GM21619 (cell line): Measurements from ENCODE around the gene SYTL1.
A peak's percentile ranks its signal among the peaks of the same experiment; 100 is the strongest.

Source experiments
- ATAC-seq: cut with Tn5 transposase; IDR thresholded peaks from one replicate; pipeline ENCODE4 v1.9.1; 2021; ENCODE audit not compliant: unreplicated experiment

SYTL1 gene

GRCh38 chr1:27318136-27318535 is 23.7 kb upstream of the SYTL1 start:
- ATAC-seq = no peak

DNA sequence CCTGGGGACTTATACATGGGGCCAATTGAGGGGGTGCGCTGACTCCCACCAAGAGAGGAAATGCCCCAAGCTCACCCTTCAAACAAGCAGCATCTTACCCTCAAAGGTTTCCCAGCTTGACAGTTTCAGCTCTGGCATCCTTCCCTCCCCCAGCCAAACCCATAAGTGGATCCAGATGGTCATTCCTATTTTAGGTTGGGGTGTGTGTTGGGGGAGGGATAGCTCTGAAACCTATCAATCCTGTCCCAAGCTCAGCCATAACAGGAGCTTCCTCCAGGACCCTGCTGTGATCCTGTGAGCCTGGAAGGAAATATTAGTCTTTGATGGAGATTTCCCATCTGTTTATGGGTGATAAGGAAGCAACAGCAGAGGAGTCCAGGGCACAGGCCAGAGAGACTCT is 23.2 kb upstream of the SYTL1 start:
- no peak for ATAC-seq

DNA sequence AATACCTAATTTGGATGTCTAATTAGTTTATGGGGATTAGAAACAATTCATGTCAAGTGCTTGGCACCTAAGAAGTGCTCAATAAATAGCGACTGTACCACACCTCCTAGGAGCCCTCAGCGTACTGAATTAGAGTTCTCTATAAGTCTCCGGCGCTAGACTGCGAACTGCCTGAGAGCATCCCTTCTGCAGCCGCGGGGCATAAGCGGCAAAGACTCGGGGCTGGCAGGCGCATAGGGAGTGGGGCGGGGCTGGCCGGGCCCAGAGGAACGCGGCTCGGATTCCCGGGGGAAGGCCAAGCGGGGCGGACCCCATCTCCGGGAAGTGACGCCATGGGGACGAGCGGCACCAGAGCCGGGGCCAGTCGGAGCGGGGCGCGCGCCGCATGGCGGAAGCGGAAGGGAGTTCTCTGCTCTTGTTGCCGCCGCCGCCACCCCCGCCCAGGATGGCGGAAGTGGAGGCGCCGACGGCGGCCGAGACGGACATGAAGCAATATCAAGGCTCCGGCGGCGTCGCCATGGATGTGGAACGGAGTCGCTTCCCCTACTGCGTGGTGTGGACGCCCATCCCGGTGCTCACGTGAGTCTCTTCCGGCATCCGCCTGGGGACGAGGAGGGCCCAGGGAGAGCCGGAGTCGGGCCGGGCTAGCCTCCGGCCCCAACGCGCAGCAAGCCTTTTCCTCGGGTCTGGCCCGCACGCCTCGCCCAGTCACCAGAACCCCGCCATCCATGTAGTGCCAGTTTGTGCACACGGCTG is 19.8 kb upstream of the SYTL1 start, which contains the start of gene TMEM222:
TMEM222 (plus strand) TSS at position 351 of the 756 bp plus-strand sequence; CDS start at position 386, 35 bp downstream.
- ATAC-seq = peak; percentile 91

GRCh38 chr1:27322569-27323240 is 19.1 kb upstream of the SYTL1 start:
- no peak for ATAC-seq

DNA sequence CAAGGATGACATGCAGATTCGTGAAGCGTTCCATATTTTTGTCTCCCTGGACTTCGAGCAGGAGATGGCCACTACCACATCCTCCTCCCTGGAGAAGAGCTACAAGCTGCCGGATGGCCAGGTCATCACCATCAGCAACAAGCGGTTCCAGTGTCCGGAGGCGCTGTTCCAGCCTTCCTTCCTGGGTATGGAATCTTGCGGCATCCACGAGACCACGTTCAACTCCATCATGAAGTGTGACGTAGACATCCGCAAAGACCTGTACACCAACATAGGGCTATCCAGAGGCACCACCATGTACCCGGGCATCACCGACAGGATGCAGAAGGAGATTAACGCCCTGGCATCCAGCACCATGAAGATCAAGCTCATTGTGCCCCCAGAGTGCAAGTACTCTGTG is 16.5 kb upstream of the SYTL1 start:
- ATAC-seq = no peak

DNA sequence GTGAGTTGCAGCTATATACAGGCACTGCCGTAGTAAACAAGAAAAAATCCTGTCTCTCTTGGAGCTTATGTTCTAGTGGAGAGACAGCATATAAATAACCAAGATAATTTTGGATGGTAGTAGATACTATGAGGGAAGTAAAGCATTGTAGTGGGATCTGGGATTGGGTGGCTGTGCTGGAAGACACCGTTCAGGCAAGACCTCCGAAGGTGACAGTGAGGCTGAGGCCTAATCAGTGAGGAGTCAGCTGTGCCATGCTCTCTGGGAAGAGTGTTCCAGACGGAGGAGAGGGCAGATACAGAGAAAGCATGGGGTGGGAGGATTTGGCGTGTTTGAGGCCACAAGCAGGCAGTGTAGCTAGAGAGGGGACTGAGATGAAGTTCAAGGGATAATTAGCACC is 13.9 kb upstream of the SYTL1 start:
- ATAC-seq = no peak

- ATAC-seq = no peak
These were observed 11.0 kb upstream of the SYTL1 start for GRCh38 chr1:27330786-27331185.

DNA sequence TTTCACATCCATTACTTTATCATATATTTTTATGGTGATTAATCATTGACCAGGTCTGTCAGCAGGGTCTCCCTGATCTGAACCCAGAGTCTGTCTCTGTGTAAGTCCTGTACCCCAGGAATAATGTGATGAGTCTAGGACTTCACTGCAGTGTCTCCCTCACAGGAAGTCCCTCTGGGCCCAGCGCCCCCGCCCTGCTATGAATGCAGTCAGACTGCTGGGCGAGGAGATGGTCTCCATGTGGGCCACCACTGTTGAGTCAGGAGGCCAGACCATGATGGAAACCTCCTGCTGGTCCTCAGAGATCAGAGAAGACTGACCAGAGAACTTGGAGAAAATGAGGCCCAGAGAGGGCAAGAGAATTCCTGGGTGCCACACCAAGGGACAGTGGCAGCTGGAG is 10.4 kb upstream of the SYTL1 start:
- ATAC-seq = no peak

DNA sequence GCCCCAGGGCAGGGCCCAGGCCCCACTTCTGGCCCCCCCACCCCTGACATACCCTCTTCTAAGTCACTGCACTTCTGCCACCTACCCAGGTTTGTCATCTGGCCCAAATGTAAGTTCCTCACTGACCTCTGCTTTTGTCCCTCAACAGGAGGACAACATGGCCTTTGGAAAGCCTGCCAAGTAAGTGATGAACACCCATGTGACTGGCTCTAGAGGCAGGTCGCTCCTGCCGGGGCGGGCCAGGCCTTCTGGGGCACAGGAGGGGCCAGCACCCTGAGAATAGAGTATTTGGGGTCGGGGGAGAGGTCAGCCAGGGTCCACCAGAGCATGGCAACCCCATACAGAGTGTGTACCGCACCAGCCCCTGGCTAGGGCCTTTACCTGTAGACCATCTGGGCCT is 9.9 kb upstream of the SYTL1 start:
- no peak for ATAC-seq

GRCh38 chr1:27332536-27333281 is 9.1 kb upstream of the SYTL1 start:
- no peak for ATAC-seq

DNA sequence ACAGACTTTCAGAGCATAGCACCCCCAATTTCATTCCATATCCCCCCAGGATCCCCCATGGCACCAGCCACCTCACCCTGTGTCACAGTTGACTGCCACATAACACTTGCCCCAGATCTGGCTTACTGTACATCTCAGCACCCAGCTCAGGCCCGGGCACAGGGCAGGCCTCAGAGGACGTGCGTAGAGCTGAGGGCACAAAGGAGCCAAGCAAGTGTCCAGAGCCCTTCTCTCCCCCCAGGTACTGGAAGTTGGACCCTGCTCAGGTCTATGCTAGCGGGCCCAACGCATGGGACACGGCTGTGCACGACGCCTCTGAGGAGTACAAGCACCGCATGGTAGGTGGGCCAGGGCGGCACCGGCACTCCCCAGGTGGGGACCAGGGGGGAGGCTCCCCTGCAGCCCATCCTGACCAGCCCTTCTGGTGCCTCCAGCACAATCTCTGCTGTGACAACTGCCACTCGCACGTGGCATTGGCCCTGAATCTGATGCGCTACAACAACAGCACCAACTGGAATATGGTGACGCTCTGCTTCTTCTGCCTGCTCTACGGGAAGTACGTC is 8.0 kb upstream of the SYTL1 start:
- no peak for ATAC-seq

DNA sequence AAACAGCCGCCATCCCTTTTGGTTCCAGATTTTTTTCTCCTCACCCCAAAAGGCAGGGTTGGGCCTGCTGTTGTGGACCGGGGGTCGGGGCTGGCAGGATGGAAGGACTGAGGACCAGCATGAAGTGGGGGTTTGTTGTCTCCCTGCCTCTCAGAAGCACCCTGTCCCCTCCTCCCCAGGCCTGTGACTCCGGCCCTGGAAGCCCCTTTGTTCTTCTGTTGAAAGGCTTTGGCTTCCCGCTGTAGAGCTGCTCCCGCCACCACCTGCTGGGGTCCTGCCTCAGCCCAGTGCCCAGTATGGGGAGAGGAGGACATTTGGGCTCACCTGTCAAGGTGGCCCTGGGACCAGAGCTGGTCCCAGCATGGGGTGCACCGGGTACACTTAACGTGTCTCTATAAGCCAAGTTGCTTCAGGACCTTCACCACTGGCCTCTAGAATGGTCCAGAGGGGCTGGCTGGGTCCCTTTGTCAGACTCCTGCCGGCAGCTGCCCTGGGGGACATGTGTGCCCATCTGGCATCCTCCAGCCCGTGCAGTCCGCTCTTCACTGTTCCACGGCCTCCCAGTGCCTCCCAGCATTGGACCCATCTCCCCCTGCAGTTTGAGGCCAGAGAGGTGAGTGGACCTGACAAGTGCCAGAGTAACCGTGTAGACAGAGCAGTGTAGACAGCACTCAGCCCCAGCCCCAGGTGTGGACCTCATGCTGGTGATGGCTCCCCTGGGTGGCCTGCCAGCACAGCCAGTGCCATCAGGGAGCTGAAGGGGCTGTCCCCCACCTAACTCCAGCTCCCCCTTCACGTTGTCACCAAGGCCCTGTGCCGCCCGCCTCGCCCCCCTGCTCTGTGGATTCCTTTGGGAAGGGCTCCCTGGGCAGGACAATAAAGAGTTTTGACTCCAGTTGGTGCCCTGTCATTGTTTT is 6.1 kb upstream of the SYTL1 start:
- ATAC-seq = no peak

GRCh38 chr1:27336756-27337155 is 5.1 kb upstream of the SYTL1 start:
- no peak for ATAC-seq

DNA sequence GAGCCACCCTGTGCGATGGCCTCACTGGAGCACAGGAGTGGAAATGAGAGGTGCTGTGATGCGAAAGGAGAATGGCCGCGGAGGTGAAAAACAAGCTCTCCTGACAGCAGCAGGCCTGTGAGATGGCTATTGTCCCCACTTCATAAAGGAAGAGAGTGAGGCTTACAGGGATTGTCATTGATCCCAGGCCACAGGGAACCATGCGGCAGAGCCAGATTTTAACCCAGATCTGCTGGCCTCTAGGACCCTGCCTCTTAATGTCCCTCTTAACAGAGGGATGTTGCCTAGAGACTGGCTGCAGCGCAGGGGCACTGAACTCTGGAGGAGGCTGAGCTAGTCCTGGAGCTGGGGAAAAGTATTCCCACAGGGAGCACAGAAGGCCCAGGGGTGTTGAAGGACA is 3.1 kb upstream of the SYTL1 start:
- ATAC-seq = no peak

- ATAC-seq = no peak
These were observed 2.6 kb upstream of the SYTL1 start for GRCh38 chr1:27339213-27339612.

GRCh38 chr1:27342391-27342777 is 562 bp downstream of the SYTL1 start:
- no peak for ATAC-seq

GRCh38 chr1:27342778-27343638 is 1.2 kb downstream of the SYTL1 start:
- ATAC-seq = no peak

DNA sequence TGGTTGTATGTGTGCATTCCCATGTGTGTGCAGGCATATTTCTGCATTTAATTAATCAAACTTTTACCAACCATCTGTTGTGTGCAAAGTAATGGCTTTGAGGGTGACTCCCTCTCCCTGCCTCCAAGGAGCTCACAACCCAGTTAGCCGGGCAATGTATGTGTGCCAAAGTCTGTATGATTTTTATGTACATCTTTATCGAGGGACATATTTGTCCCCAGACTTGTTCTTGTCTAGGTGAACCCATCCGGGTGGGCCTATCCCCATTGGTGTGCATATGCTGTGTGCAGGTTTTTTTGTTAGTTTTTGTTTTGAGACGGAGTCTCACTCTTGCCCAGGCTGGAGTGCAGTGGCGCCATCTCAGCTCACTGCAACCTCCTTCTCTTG is 1.8 kb downstream of the SYTL1 start:
- ATAC-seq = no peak

DNA sequence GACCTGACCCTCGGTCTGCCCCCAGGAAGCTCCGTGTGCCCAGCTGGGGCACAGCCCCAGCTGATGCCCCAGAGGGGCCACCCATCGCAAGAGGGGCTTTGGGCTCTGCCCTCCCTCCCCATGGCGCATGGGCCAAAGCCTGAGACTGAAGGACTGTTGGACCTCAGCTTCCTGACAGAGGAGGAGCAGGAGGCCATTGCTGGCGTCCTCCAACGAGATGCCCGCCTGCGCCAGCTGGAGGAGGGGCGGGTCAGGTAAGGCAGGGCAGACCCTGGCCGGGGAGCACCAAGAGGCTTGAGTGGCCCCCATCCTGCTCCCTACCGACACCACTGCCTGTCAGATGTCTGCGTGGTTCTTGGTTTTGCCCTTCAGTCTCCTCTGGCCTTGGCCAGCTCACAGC is 3.5 kb downstream of the SYTL1 start:
- no peak for ATAC-seq

- ATAC-seq = no peak
These were observed 4.5 kb downstream of the SYTL1 start for GRCh38 chr1:27346357-27346756.
